Measurements from ENCODE around the gene CEP131.
"Not testable (repeated sequence)": the region's sequence is repeated elsewhere in the genome, so short reads cannot be mapped to it uniquely, and the experiment has no call there.

Gene CEP131

DNA sequence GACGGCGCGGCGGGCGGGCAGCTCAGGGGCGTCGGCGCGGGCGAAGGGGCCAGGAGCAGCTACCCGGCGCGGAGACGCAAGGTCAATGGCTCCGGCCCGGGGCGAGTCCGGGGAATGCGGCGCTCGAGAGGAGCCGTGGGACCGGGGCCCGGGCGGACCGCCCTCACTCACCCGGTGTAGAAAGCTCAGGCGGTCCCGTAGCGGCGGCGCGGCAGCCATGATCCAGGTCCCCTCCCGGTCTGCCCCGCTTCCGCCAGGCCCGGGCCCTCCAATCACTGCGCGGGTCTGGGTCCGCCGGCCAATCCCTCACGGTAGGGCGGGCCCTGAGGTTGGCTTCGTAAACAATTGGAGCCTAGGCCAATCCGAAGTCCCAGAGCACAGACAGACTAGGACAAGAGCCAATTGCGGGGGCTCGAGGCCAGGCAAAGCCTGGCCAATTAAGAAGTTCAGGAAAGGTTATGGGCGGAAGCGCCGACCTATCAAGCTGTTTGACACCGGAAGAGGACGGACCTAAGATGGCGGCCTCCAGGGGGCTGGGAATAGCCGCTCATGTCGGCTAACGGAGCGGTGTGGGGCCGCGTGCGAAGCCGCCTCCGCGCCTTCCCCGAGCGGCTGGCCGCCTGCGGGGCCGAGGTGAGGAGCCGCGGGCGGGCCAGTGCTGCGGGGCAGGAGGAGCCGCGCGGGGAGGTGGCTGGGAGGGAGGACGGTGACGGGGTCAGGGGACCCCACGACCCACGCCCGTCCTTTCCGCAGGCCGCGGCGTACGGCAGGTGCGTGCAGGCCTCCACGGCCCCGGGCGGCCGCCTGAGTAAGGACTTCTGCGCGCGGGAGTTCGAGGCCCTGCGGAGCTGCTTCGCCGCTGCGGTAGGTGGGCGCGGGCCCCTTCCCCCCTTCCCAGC is 16.3 kb upstream of the CEP131 start, which contains the start of the genes NDUFAF8 and TEPSIN:
NDUFAF8 (plus strand) TSS at position 504 of the 899 bp plus-strand sequence; CDS start at position 550, 46 bp downstream.
TEPSIN (minus strand) TSS at position 241 of the 899 bp plus-strand sequence; CDS start at position 219, 22 bp downstream.
- peak; percentile 99 for DNase-seq (ENCODE audit: low spot score)

DNA sequence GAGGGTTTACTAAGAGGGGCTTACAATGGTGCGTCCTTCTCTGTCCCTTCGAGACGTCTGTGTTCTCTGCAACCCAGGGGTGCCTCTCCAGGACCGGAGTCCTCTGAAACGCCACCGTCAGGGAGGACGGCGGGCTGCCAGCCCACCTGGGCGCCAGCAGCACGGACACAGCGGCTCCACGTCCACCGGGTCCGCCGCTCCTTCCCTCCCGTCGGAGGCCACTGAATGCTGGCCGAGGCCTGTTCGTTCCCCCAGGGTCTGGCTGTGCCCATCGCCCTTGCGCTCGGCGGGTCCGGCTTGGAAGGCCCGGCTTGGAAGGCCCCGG is 15.7 kb upstream of the CEP131 start:
- no peak for DNase-seq (ENCODE audit: low spot score)

DNA sequence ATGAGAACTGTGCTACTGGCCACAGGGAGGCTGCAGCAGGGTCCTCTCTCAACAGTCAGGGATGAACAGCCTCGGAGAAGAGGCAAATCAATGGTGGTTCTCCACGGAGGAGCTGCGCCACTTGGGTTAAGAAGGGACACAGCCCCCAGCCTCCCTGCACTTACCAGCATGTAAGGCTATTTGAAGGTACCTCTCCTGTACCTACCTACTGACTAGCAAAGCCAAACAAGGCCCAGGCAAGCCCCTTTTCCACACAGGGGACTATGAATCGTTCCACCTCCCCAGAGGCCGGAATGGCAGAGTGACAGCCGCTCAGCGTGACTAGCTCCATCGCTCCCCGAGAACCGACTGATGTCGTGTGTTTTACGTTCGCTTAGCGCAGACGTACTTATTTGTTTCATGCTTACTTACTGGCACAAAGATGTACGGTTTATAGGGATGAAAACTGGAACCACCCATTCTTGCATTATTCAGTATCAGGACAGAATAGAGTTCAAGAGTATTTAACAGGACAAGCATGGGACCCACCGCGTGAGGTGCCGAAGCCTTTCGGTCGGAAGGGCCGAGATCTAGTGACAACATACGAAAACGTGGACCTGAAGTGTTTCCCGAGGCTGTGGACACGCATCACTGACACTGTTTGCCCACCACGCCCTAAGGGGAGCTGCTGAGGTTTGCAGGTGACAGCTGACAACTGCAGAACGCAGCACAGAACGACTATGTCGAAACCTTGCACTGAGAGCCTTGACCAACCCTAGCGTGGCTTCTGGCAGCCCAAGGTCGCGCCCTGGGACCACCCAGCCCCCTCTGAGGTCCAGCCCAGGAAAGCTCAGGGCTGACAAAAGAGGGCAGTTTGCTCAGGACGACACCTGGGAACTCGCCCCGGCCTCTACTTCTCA is 15.1 kb upstream of the CEP131 start:
- no peak for DNase-seq (ENCODE audit: low spot score)

DNA sequence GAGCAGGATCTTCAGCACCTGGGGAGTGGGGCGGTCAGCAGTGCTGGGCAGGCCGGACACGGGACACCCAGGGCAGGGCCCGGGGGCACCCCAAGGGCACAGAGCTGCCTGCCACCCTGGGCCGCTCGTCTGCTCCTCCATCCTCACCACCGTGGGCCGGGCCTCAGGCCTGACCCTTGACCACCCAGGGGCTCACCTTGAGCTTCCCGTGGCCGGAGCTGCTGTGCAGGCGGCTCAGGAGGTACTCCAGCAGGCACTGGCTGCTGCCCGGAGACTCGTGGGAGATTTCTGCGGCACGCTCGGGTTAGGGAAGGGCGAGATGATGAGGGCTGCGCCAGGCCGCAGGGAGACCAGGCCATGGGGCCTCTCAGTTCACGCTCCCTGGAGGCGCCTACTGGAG is 14.0 kb upstream of the CEP131 start:
- DNase-seq (ENCODE audit: low spot score), result no peak

DNA sequence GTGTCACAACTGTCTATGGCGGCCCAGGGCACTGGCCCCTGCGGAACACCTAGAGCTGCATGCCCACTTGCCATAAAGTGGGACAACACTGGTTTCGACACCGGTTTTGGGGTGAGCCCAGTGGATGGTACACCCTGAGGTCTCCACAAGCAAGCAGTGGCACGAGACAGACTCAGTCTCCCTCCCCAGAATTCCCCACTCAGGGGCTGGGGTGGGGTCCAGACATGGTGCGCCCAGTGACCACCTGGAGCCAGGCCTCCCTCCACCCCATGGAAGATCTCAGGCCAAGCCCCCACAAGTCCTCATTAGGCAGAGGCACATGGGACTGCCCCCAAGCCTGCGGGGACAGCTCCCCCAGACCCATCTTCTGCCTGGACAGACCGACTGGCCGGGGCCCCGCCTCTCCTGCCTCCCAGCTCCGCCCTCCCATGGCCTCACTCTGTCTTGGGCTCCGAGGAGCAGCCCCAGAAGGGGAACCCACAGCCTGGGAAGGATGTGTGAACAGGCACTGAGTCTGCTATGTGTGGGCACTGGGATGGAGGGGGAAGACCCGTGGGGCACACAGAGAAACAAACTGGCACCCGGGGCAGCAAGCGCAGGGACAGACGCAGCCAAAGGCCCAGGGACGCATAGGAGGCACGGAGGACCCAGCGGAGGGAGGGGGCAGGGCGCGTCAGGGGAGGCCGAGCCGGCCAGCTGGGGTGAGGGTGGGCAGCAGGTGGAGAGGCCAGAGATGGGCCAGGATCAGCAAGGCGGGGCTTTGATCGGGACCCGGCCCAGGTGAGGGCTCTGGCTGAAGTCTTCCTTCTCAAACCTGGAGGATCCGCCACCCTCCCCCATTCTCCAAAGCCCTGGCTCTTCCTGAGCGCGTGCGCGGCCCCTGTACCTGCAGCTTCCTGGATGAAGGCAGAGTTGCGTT is 13.3 kb upstream of the CEP131 start:
- no peak for DNase-seq (ENCODE audit: low spot score)

DNA sequence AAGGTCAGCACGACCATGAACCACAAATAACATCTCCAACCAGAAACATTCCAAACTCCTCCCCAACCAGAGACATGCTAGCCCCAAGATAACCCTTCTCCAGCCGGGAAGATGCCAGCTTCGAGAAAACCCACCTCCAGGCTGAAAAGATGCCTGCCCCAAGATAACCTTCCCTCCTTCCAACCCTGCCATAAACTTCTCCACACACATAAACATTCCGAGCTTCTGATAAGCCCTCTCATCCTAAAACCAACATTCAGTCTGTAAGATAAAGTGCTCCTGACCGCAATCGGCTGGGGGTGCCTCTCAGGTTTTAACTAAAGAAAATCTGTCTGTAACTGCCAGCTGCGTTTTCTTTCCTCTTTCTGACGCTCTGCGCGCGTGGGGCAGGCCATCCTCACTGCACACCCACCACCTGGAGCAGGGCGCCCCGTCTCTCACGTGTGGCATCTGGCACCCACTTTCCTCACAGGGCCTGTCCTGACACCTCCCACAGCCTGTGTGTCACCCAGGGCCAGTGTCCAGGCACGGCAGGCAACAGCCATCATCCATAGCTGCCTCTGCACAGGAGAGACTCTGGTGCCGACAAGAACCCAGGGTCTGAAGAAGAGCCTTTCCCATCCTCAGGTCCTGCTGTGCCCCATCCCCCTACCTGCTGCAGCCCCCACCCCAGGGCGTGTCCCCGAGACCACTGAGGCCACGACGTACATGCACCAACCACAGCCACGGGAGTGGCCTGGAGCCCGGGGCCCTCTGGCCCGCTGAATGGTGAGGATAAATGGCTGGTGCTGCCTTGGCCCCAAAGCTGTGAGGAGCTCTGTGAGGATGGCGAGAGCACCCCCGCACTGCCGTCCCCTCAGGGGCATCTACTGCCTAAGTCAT is 12.4 kb upstream of the CEP131 start:
- no peak for DNase-seq (ENCODE audit: low spot score)

DNA sequence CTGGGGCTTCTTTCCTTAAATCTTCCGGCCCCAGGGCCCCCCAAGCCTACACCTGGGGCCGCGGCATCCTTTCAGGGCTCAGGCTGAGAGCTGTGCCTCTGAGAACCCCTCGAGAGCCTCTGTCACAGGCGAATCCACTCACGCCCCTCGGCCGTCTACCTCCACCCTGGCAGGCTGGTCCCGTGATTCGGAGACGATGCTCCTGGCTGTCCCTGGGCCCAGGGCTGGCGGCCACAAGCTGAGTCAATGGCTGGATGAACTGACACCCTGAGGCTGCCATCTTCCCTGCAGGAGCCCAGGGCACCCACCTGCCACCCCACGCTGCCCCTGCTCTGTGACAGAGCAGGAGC is 11.7 kb upstream of the CEP131 start:
- no peak for DNase-seq (ENCODE audit: low spot score)

DNA sequence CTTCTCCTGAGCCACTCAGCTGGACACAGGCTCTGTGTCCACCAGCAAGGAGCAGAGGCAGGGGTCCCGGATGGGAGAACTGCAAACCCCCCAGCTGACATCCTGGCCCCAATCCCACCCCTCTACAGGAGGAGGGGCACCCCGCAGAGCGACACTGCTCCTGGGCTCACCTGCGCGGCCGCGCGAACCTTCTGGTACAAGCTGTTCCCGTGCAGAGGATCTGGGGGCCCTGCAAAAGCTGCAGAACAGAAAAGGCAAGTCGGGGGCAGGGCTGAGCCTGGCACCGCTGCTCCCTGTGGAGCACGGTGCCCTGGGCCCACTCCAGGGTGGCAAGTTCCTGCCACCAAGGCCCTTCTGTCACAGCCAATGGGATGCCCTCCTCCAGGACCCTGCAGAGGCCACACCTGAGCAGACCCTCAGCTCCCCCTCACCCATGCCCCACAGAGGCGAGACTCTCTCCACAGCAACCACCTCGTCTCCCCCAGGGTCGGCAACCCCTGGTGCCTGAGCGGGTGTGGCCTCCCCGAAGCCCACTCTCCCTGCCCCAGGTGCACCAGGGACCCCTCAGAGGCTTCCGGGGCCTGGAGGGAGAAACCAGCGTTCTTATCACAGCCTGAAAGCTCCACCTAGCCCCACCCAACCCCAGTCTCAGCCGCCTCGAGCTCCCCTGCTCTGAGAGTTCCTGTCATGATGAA is 11.2 kb upstream of the CEP131 start:
- no peak for DNase-seq (ENCODE audit: low spot score)

DNA sequence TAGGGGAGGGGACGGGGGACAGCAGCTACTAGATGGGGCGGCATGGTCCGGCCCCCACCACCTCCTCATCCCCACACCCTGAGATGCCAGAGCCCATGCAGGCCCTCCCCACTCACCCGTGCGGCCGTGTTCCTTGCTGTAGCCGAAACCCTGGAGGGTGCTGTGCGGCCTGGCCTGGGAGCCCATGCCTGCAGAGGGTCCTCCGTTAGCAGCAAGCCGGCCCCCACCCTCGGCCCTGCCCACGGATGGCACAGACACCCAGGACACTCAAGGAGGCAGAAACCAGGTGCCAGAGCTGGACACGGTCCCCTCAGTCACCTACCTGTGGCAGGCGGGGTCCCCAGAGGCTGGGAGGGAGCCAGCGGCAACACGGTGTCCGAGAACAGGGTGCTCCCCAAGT is 10.6 kb upstream of the CEP131 start:
- no peak for DNase-seq (ENCODE audit: low spot score)

DNA sequence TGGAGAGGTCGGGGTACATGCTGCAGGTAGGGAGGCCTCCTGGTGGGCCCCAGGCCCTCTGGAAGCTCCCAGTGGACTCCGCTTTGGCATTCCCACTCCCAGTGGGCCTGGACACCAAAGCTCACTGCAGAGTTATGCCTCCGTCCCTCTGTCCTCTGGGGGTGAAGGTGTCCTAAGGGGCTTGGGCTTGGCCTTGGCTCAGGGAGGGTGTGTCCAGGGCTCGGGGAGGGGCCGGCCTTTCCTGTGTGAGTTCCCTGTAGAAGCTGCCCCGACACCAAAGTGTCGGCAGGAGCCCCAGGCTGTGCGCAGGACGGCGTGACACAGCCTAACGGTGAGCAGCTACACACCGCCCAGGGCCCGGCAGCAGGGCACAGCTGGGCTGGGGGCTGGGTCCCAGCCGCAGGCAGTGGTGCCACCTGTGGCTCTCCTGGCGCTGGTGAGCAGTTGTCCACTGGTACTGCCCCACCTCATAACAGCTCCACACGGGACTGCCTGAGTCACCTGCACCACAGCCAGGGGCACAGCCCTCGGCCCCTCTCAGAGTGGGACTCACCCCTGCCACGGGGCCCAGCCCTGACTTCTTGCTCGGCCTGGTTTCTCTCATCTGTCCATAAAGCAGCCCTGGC is 10.0 kb upstream of the CEP131 start:
- DNase-seq (ENCODE audit: low spot score), result no peak

DNA sequence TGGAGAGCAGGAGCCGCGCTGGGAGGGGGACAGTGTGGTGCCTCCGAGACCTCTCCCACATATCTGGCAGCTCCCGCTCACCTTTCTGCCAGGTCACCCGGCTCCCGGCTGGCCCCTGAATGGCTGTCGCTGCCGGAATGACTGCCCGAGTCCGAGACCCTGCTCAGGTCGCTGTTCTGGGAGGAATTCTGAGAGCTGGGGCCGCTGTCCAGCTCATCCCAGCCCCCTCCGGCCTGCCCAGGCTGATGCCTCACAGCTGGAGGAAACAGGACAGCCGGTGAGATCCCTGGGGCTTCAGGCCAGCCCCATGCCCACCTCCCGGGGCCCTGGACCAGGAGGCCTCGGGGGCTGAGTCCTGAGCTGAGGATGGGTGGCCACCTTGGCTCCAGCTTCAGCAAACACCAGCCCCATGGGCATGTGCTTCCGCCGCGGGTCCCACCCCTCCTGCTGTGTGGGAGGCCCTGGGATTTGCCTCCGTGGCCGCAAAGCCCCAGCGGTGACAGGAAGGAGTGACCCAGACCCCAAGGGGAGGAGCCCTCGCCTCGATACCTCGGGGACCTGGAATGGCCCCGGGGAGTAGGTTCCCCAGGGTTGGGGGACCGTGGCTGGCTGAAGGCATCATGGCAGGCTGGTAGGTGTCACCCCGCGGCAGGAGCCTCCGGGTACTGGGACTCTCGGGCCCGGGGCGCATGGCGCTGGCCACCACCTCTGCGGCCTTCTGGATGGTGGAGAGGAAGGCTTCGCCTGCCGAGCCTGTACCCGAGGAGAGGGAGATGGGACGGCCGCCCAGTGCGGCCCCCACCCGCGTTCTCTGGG is 9.2 kb upstream of the CEP131 start:
- no peak for DNase-seq (ENCODE audit: low spot score)

DNA sequence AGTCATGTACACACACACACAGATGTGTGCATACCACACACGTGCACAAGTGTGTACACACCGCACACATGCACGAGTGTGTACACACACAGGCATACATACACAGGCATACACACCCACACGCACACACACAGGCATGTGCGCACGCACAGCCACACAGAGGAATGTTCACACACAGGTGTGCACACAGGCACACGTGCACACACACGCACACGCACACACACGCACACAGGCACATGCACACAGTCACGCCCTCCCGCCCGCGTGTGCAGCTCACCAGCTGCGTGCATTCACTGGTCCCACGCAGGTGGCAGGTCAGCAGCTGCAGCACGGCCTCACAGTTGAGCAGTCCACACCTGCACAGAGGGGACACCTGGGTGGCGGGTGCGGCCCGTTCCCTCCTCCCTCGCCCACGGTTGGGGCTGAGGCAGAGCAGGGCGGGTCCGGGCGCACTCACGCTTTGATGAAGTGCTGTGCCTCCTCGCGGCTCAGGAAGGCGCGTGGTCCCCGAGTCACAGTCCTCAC is 8.4 kb upstream of the CEP131 start:
- DNase-seq (ENCODE audit: low spot score), result no peak

DNA sequence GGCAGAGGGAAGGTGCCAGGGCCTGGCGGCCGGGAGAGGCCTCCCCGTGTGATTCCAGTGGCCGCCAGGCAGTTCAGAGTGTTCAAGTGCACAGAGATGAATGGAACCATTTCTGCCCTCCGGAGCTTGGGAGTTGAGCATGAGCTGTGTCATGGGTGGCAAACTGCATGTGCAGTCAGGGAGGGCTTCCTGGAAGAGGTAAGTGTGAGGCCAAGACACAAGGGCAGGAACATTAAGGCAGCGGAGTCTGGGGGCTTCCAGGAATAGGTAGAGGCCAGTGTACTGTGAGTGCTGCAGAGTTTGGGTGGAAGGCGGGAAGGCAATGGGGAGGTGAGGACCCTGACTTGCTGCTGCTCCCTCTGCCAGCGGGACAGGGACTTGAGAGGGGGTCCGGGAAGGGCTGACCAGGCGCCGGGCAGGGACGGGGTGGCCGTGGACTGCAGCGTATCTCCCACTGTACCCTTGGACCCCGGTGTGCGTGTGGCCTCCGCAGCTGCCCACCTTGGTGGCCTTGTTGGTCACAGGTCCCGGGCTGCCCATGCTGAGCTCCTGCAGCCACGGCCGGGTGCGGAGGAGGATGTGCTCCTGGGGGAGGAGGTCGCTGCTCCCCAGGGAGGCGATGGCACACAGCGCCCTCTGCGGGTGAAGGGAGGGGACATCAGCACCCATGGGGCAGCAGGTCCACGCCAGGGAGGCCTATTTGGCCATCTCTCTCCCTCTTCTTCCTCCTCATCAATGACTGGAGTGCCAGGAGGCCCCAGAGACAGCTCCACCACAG is 7.5 kb upstream of the CEP131 start:
- DNase-seq (ENCODE audit: low spot score), result no peak

DNA sequence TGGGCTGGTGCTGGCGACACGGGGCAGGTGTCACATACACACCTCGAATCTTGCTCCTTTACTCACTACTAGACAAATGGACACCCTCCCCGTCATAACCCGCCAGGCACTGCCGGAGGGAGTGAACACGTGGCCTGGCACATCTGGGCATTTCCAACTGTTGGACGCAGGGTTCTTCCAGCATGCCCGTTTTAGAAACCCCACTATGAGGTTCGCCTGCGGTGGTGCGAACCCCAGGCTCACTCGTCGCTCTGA is 6.8 kb upstream of the CEP131 start:
- no peak for DNase-seq (ENCODE audit: low spot score)

DNA sequence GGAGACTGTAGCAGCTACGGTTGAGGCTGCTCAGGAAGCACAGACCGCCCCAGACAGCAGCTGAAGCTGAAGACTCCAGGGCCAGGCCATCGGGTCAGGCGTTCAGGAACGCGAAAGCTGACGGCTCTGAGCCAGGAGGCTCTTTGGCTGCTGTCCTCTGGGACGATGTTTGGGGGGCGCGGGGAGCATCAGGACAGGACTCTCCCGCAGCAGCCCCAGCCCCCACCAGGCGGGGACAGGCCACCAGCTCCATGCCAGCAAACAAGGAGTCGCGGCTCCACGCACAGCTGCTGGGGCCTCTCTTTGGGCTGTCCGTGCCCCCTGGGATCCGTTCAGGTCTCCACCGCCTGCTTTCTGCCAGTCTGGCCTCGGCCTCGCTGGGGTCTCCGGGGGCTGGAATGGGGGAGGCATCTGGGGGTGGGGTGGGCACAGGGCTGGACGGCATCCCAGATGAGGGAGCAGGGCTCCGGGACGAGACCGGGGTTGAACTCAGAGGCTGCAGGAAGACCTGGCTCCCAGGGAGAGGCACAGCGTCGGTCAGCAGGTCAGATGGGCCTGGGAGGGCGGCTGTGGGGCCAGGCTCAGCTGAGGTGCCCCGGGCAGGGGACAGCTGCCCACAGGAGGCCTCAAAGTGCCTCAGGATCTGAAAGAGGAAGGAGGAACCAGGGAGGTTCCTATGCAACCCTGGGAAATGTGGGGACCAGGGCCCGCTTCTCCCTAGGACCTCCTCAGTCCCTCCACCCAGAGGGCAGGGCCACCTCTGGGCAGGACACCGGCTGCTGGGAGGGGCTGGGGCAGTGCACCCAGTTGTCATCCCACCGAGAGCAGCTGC is 6.3 kb upstream of the CEP131 start:
- no peak for DNase-seq (ENCODE audit: low spot score)

DNA sequence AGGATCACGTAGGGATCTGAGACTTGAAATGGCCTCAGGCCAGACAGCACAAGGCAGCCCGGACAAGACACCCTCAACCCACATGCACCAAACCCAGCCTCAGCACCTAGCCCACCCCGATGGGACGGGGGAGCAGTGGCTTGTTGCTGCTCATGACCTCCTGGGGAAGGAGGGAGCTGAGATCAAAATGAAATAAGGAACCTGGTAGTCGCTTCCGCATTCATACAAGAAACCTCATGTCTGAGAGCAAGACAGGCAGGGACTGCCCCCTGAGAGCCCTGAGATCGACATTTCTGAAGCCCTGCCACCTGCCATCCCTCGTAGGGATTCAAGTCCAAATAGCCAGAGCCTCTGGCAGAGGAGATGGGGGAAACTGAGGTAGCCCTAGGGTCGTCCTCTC is 5.7 kb upstream of the CEP131 start:
- no peak for DNase-seq (ENCODE audit: low spot score)

DNA sequence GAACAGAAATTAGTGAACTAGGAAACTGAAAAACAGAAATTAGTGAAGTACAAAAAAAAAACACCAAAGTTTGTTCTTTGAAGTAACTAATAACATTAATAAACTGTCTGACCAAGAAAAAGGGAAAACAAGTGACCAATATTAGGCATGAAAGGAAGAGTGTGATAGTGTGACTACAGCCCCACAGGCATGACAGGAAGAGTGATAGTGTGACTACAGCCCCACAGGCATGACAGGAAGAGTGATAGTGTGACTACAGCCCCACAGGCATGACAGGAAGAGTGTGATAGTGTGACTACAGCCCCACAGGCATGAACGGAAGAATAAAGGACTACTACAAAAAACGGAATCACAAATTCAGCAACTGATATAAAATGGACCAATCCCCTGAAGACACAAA is 4.9 kb upstream of the CEP131 start:
- DNase-seq (ENCODE audit: low spot score), result not testable (repeated sequence)
